Esophagus squamous epithelium (tissue), 5 donors: ENCODE results near the gene CADM2. TPM values are rescaled to one million over a fixed set of nuclear protein-coding genes. Genes with fewer than 3 reads are reported as not detected.

Source experiments
- DNase-seq: peaks from one replicate; lab custom pipeline; 2025; lab: John Stamatoyannopoulos, UW
- H3K27ac ChIP-seq, 4 donors: fragments of 200-600 bp; sonication (generic); one replicate each; pipeline ENCODE4 v1.5.1; 2016 to 2019; ENCODE audit warnings: mild to moderate bottlenecking in 1 of 4
- H3K27me3 ChIP-seq, 4 donors: fragments of 200-600 bp; sonication (generic); 1 replicate in 3 of 4; 2 replicates in 1 of 4; pipeline versions ENCODE4 v1.5.1 to v1.6.0; 2017 to 2021; ENCODE audit warnings: antibody characterized with exemption in 1 of 4
- H3K36me3 ChIP-seq, 3 donors: fragments of 200-600 bp; sonication (generic); one replicate each; pipeline ENCODE4 v1.5.1; 2016 to 2019
- H3K4me1 ChIP-seq, 3 donors: fragments of 200-600 bp; sonication (generic); one replicate each; pipeline ENCODE4 v1.5.1; 2017 to 2019
- H3K4me3 ChIP-seq, 4 donors: fragments of 200-600 bp; sonication (generic); 1 replicate in 3 of 4; 2 replicates in 1 of 4; pipeline ENCODE4 v1.5.1; 2016 to 2019; ENCODE audit warnings: mild to moderate bottlenecking in 2 of 4, moderate library complexity in 1 of 4
- H3K9me3 ChIP-seq, 3 donors: fragments of 200-600 bp; sonication (generic); one replicate each; pipeline ENCODE4 v1.5.1; 2016 to 2019
- POLR2A ChIP-seq, 4 donors: fragments of 450-650 bp; IDR thresholded peaks; one replicate each; pipeline ENCODE4 v1.6.1; 2017; ENCODE audit warnings: antibody characterized with exemption in 4 of 4, mild to moderate bottlenecking in 4 of 4, moderate library complexity in 3 of 4
- WGBS, 2 donors: methylation state at CpG; one replicate each; pipeline ENCODE4 v1.1.5; 2018; 5-methylcytosine and 5-hydroxymethylcytosine counted together
- intact Hi-C: fragments of 100-400 bp; cut with DNase I; formaldehyde crosslinking; loops from one replicate; pipeline ENCODE4 v1.15.0; 2022
- total RNA-seq, 4 donors: library from RNA; depleted of rRNA; stranded (reverse); fragments of >200 nt; gene quantifications; one replicate each; pipeline ENCODE4 v1.1.0, GENCODE V29; 2016
- TF ChIP-seq, protein P1 (sequence below), 6 experiments: fragments of 450-650 bp in 4 of 6; fragments of 200-600 bp in 2 of 6; sonication (generic) in 2 of 6; IDR thresholded peaks; one replicate each; pipeline ENCODE4 v1.5.1; 2016 to 2019; ENCODE audit warnings: antibody characterized with exemption in 6 of 6, mild to moderate bottlenecking in 4 of 6, moderate library complexity in 4 of 6
- donor health status: DM: yes; HTN: yes; CAD: no.

The CADM2 gene
- total RNA-seq, 4 donors from 2014 or later = 0.08 to 0.76 (median 0.34) TPM

DNA sequence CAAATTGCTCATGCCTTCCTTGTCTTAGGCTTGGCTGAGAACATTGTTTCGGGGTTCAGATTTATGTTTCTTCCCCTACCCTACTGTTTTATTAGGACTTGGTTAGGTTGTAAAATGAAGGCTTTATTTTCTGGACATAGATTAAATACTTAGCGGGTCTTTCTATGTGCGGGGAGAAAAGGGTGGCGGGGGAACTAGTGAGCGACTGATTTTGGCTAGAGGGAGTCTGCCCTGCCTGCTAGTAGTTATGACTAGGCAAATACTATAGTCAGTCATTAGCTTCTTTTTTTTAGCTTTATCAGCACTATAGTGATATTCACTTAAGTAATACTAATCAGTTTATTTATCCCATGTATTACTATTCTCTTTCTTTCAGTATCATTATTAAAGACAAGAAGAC is 3.6 kb downstream of the CADM2 start:
- Histone ChIP-seq H3K27ac (no peak overlapping the region), H3K36me3 (no peaks in the 10 kb centered on the region), H3K4me1 (peaks cover 4 to 21% (median 8%) of the 10 kb centered on the region in 3 donors), H3K9me3 (no peaks in the 10 kb centered on the region), H3K4me3 (no peak overlapping the region), H3K27me3 (peaks cover 0 to 50% (median 12%) of the 10 kb centered on the region in 4 donors)
- TF ChIP-seq, protein P1, sequence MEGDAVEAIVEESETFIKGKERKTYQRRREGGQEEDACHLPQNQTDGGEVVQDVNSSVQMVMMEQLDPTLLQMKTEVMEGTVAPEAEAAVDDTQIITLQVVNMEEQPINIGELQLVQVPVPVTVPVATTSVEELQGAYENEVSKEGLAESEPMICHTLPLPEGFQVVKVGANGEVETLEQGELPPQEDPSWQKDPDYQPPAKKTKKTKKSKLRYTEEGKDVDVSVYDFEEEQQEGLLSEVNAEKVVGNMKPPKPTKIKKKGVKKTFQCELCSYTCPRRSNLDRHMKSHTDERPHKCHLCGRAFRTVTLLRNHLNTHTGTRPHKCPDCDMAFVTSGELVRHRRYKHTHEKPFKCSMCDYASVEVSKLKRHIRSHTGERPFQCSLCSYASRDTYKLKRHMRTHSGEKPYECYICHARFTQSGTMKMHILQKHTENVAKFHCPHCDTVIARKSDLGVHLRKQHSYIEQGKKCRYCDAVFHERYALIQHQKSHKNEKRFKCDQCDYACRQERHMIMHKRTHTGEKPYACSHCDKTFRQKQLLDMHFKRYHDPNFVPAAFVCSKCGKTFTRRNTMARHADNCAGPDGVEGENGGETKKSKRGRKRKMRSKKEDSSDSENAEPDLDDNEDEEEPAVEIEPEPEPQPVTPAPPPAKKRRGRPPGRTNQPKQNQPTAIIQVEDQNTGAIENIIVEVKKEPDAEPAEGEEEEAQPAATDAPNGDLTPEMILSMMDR (IDR thresholded peaks at IDR 0.05) = no peak
- TF ChIP-seq POLR2A (IDR thresholded peaks at IDR 0.05) = no peak
- intact Hi-C loops = no loop called here
- 90 to 91% methylated on average over 5 of the region's 5 CpGs for WGBS, 2 donors
- no peak for DNase-seq

DNA sequence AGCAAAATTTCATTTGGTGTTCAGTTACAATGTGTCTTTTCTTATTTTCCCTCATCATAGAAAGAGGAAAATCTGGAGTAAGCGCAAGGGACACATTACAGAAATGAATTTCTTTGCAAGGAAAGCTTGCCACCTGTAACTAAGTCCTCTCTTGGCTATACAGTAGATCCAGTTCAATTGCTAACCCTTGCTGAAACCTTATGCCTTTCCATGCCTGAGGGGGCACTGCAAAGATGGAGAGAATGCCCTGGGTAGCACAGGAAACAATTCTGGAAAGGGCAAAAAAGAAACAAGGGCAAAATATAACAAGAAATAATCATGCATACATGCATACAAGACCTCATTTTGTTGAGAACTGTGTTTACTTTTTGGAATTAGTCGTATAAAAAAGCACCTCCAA is 4.3 kb downstream of the CADM2 start:
- WGBS, 2 donors = 73 to 89% methylated on average over 2 of the region's 2 CpGs
- Histone ChIP-seq H3K27me3 (peaks cover 0 to 50% (median 12%) of the 10 kb centered on the region in 4 donors), H3K4me3 (no peak overlapping the region), H3K27ac (no peak overlapping the region), H3K9me3 (no peaks in the 10 kb centered on the region), H3K4me1 (peaks cover 4 to 24% (median 8%) of the 10 kb centered on the region in 3 donors), H3K36me3 (no peaks in the 10 kb centered on the region)
- TF ChIP-seq POLR2A (IDR thresholded peaks at IDR 0.05) = no peak
- TF ChIP-seq, protein P1 (IDR thresholded peaks at IDR 0.05) = no peak
- intact Hi-C loops = no loop called here
- DNase-seq = no peak

DNA sequence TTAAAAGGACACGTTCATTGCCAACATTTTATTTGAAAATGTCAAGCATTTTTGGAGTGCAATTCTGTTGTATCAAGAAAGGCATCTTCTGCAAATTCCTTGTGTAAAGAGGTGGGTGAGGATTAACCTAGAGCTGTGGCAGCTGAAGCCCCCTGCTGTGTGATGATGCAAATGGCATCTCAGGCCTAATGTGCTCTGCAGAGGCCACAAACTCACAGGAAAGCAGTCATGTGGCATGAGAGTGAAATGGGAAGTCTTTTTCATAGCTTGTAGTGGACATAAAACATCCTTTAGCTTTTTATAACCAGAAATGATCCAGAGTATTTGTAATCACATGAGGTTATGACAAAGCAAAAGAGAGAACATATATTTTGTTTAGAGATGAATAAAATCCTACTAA is 6.4 kb downstream of the CADM2 start:
- H3K36me3 ChIP-seq = no peaks in the 10 kb centered on the region
- peaks cover 0 to 32% (median 9%) of the 10 kb centered on the region in 4 donors for H3K27me3 ChIP-seq
- H3K9me3 ChIP-seq = no peaks in the 10 kb centered on the region
- H3K27ac ChIP-seq = no peak overlapping the region
- 50% methylated on average over 1 of the region's 1 CpG for WGBS, 2 donors
- H3K4me3 ChIP-seq = no peak overlapping the region
- peaks cover 0 to 7% (median 0%) of the 10 kb centered on the region in 3 donors for H3K4me1 ChIP-seq
- intact Hi-C loops = no loop called here
- TF ChIP-seq, protein P1 (IDR thresholded peaks at IDR 0.05) = no peak
- no peak for TF ChIP-seq POLR2A (IDR thresholded peaks at IDR 0.05)
- no peak for DNase-seq

DNA sequence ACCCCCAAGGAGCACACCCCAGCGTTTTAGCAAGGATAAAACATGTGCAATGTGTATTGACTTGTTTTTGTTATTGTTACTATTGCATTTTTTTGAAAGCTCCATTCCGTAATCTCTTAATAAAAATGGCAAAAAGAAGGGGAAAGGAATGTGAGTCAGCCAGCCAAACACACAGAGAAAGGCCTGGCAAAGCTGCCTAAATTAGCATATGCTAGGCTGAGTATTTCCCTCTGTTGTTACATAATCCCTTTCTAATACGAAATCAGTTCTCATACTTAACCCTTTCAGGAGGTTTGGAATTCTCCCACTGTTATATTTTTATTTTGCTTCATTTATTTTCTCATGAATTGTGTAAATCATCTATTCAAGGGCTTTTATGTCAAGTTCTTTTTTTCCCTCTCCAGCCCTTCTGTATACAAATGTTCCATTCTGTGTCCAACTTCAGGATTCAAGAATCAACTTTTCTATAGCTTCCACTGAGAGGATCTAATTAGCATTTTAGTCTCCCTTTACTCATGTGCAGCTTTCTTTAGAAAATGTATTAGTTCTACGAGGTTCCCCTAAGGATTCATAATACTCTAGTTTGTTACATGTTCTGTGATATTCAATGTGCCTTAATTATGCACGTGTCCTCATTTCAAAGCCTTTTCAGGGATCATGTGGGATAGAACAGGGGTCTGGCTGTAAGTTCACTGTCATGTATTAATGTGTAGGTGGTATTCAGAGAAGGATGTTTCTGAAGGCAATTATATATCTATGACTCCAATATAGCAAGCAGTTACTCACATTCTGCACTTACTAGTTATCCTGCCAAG is 9.2 kb downstream of the CADM2 start:
- H3K4me1 ChIP-seq = peaks cover 0 to 6% (median 0%) of the 10 kb centered on the region in 3 donors
- intact Hi-C loops = no loop called here
- no peaks in the 10 kb centered on the region for H3K36me3 ChIP-seq
- no peaks in the 10 kb centered on the region for H3K9me3 ChIP-seq
- H3K27ac ChIP-seq = no peak overlapping the region
- TF ChIP-seq, protein P1 (IDR thresholded peaks at IDR 0.05) = no peak
- TF ChIP-seq POLR2A (IDR thresholded peaks at IDR 0.05) = no peak
- DNase-seq = no peak
- WGBS, 2 donors = 25 to 33% methylated on average over 5 of the region's 5 CpGs
- H3K4me3 ChIP-seq = no peak overlapping the region
- peaks cover 0 to 7% (median 0%) of the 10 kb centered on the region in 4 donors for H3K27me3 ChIP-seq

DNA sequence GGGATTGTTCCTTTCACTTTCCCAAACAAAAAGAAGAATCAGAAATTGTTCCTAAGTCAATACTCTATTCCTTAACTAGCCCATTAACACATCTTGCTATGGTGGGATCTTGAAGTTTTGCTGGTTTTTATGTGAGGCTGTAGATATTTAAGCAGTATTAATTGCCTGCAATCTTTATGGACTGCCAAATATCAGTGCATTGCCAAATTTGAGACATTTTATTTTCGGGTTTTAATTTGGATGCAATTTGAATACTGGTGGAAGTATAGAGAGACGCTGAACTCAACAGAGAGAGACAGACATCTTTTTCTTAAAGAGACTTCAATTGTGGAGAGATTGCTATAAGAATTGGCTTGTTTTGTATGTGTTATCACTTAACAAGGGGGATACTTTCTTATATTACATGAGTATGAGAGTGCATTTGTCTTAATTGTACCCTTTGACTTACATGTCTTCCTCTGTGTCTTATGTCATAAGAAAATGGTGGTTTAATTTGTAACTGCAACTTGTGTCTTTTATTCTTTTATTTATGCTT is 10.0 kb downstream of the CADM2 start:
- 72 to 92% methylated on average over 2 of the region's 2 CpGs for WGBS, 2 donors
- no peak for DNase-seq
- intact Hi-C loops = no loop called here

More for the DNA sequence above, 10.0 kb downstream of the CADM2 start:
- Histone ChIP-seq H3K9me3 (no peaks in the 10 kb centered on the region), H3K27ac (no peak overlapping the region), H3K4me3 (no peak overlapping the region), H3K27me3 (peaks cover 0 to 3% (median 0%) of the 10 kb centered on the region in 4 donors), H3K4me1 (peaks cover 0 to 6% (median 0%) of the 10 kb centered on the region in 3 donors), H3K36me3 (no peaks in the 10 kb centered on the region)
- TF ChIP-seq POLR2A (IDR thresholded peaks at IDR 0.05) = no peak
- TF ChIP-seq, protein P1 (IDR thresholded peaks at IDR 0.05) = no peak
